Vagina (tissue), 2 donors: ENCODE measurements around the gene GALNT16.

Source experiments
- CTCF ChIP-seq, 3 experiments: fragments of 450-650 bp in 2 of 3; fragments of 200-600 bp in 1 of 3; sonication (generic) in 1 of 3; IDR thresholded peaks; one replicate each; pipeline ENCODE4 v1.5.1; 2017 to 2019; ENCODE audit warnings: antibody characterized with exemption in 3 of 3, mild to moderate bottlenecking in 2 of 3, moderate library complexity in 2 of 3
- POLR2A ChIP-seq, 2 donors: fragments of 450-650 bp; IDR thresholded peaks; one replicate each; pipeline ENCODE4 v1.6.1; 2017; ENCODE audit warnings: antibody characterized with exemption in 2 of 2, mild to moderate bottlenecking in 2 of 2, moderate library complexity in 2 of 2
- POLR2AphosphoS5 ChIP-seq, 2 donors: sonication (generic); formaldehyde crosslinking; IDR thresholded peaks; one replicate each; pipeline ENCODE4 v1.9.0; 2017; ENCODE audit warnings: antibody characterized with exemption in 2 of 2, mild to moderate bottlenecking in 2 of 2, low read depth in 1 of 2; ENCODE audit not compliant: insufficient read depth in 1 of 2

GRCh38 chr14:69354383-69355153, 94.6 kb downstream of the GALNT16 start:
- TF ChIP-seq CTCF (IDR thresholded peaks at IDR 0.05) (no peak), POLR2A (IDR thresholded peaks at IDR 0.05) (no peak), POLR2AphosphoS5 (IDR thresholded peaks at IDR 0.05; ENCODE audit: insufficient read depth in 1 of 2, low read depth in 1 of 2) (no peak)
